GM23338 (cell line): ENCODE measurements around the gene ERP29. TPM values are rescaled to one million over a fixed set of nuclear protein-coding genes. Genes with fewer than 3 reads are reported as not detected.
"Not testable (repeated sequence)": the region's sequence is repeated elsewhere in the genome, so short reads cannot be mapped to it uniquely, and the experiment has no call there.

Experiments
- ATAC-seq: fragments of 200-7000 bp; cut with Tn5 transposase; 3 replicates; pipeline ENCODE4 v1.9.1; 2020
- DNase-seq: peaks from one replicate; pipeline ENCODE4 v3.0.0-alpha.2; 2015; ENCODE audit warnings: low spot score
- H2AFZ ChIP-seq: fragments of 200-600 bp; sonication (generic); 2 replicates; pipeline ENCODE4 v1.8.0; 2016; ENCODE audit warnings: antibody characterized with exemption, mild to moderate bottlenecking, moderate library complexity
- H3F3A ChIP-seq: fragments of 200-600 bp; sonication (generic); replicated peaks from 2 replicates; pipeline ENCODE4 v1.8.0; 2017; ENCODE audit warnings: antibody characterized with exemption, mixed run types, low read depth
- H3K27ac ChIP-seq: fragments of 200-600 bp; sonication (generic); 2 replicates; pipeline ENCODE4 v1.6.1; 2016; ENCODE audit warnings: low read depth
- H3K27me3 ChIP-seq: fragments of 200-600 bp; sonication (generic); 2 replicates; pipeline ENCODE4 v1.8.0; 2016; ENCODE audit warnings: mild to moderate bottlenecking, mixed run types, moderate library complexity; ENCODE audit not compliant: insufficient read depth
- H3K36me3 ChIP-seq: fragments of 200-600 bp; sonication (generic); 2 replicates; pipeline ENCODE4 v1.8.0; 2016; ENCODE audit warnings: mild to moderate bottlenecking; ENCODE audit not compliant: insufficient read depth
- H3K4me1 ChIP-seq: fragments of 200-600 bp; sonication (generic); 2 replicates; pipeline ENCODE4 v1.8.0; 2016; ENCODE audit warnings: mild to moderate bottlenecking, moderate library complexity; ENCODE audit not compliant: insufficient read depth
- H3K4me2 ChIP-seq: fragments of 200-600 bp; sonication (generic); 2 replicates; pipeline ENCODE4 v1.7.1; 2017; ENCODE audit warnings: mixed run types
- H3K4me3 ChIP-seq: fragments of 200-600 bp; sonication (generic); 2 replicates; pipeline ENCODE4 v1.6.1; 2016; ENCODE audit warnings: mixed run types
- H3K79me2 ChIP-seq: fragments of 200-600 bp; sonication (generic); replicated peaks from 2 replicates; pipeline ENCODE4 v1.8.0; 2017; ENCODE audit warnings: mild to moderate bottlenecking; ENCODE audit not compliant: insufficient read depth
- H3K9me2 ChIP-seq: fragments of 200-600 bp; sonication (generic); 2 replicates; pipeline ENCODE4 v1.8.0; 2017; ENCODE audit not compliant: insufficient read depth
- H4K20me1 ChIP-seq: fragments of 200-600 bp; sonication (generic); replicated peaks from 2 replicates; pipeline ENCODE4 v1.8.0; 2017; ENCODE audit warnings: mild to moderate bottlenecking; ENCODE audit not compliant: insufficient read depth
- H3K27ac Mint-ChIP-seq: 2 replicates; pipeline ENCODE4 v1.8.0; 2020; ENCODE audit warnings: inconsistent platforms, mild to moderate bottlenecking, moderate library complexity, mixed read lengths
- H3K27me3 Mint-ChIP-seq: 3 replicates; pipeline ENCODE4 v1.8.0; 2022; ENCODE audit warnings: low read depth, mild to moderate bottlenecking, moderate library complexity, mixed read lengths, inconsistent platforms; ENCODE audit not compliant: insufficient read depth, poor library complexity
- H3K36me3 Mint-ChIP-seq: 3 replicates; pipeline ENCODE4 v1.8.0; 2021; ENCODE audit warnings: low read depth, mild to moderate bottlenecking, inconsistent platforms, moderate library complexity, mixed read lengths
- H3K4me1 Mint-ChIP-seq: 3 replicates; pipeline ENCODE4 v1.8.0; 2020; ENCODE audit warnings: mild to moderate bottlenecking, inconsistent platforms, mixed read lengths
- H3K4me3 Mint-ChIP-seq: 3 replicates; pipeline ENCODE4 v1.8.0; 2021; ENCODE audit warnings: moderate library complexity, mild to moderate bottlenecking, inconsistent platforms, mixed read lengths
- H3K9me3 Mint-ChIP-seq: 3 replicates; pipeline ENCODE4 v1.8.0; 2020; ENCODE audit warnings: moderate library complexity, mild to moderate bottlenecking, inconsistent platforms, mixed read lengths
- CREB1 ChIP-seq: fragments of 250-450 bp; sonication (Bioruptor Pico); IDR thresholded peaks from 2 replicates; pipeline ENCODE4 v1.5.0; 2020; ENCODE audit warnings: low read depth, mild to moderate bottlenecking, moderate library complexity
- EZH2phosphoT487 ChIP-seq: fragments of 200-600 bp; sonication (generic); IDR thresholded peaks from one replicate; pipeline ENCODE4 v1.8.1; 2018; ENCODE audit warnings: antibody characterized with exemption; ENCODE audit not compliant: unreplicated experiment
- JUNB ChIP-seq: IDR thresholded peaks from one replicate; pipeline ENCODE4 v1.6.1; 2016; ENCODE audit warnings: antibody characterized with exemption; ENCODE audit not compliant: unreplicated experiment
- NANOG ChIP-seq: IDR thresholded peaks from 2 replicates; pipeline ENCODE4 v1.6.1; 2016; ENCODE audit warnings: antibody characterized with exemption, borderline replicate concordance
- POLR2AphosphoS5 ChIP-seq: IDR thresholded peaks from 2 replicates; pipeline ENCODE4 v1.6.1; 2016; ENCODE audit warnings: antibody characterized with exemption, low read depth
- REST ChIP-seq: IDR thresholded peaks from one replicate; pipeline ENCODE4 v1.6.1; 2018; ENCODE audit warnings: antibody characterized with exemption; ENCODE audit not compliant: unreplicated experiment
- STAT1 ChIP-seq: IDR thresholded peaks from one replicate; pipeline ENCODE4 v1.6.1; 2016; ENCODE audit warnings: antibody characterized with exemption; ENCODE audit not compliant: unreplicated experiment
- ZNF114 ChIP-seq: fragments of 250-450 bp; sonication (Bioruptor Pico); IDR thresholded peaks from 2 replicates; pipeline ENCODE4 v1.5.0; 2020; ENCODE audit warnings: mild to moderate bottlenecking, moderate library complexity
- polyA plus RNA-seq: library from polyadenylated mRNA; unstranded; fragments of >200 nt; fragmentation: Nextera tagmentation; extraction: Ambion mirVana; gene quantifications from 2 replicates; pipeline ENCODE4 v1.2.1, GENCODE V29; 2016
- total RNA-seq: library from RNA; depleted of rRNA; stranded (reverse); fragments of >200 nt; shearing (Covaris generic); gene quantifications from 2 replicates; pipeline ENCODE4 v1.2.3, GENCODE V29; 2014
- TF ChIP-seq, protein P1 (sequence below), 2 experiments: fragments of 200-600 bp in 1 of 2; sonication (generic) in 1 of 2; conservative IDR thresholded peaks; 2 replicates each; pipeline versions ENCODE4 v1.5.1 to v1.6.1; 2016 to 2017; ENCODE audit warnings: antibody characterized with exemption in 2 of 2, low read depth in 2 of 2, mild to moderate bottlenecking in 2 of 2, moderate library complexity in 1 of 2

ERP29 gene
- total and polyA plus RNA-seq, 2 experiments from 2014 or later: 90.7 to 166 TPM

GRCh38 chr12:111994211-111995111 is 18.8 kb upstream of the ERP29 start:
- not testable (repeated sequence) for H3K4me3 Mint-ChIP-seq, H2AFZ ChIP-seq, H3K9me2 ChIP-seq, H3K27me3 Mint-ChIP-seq, H3K27ac ChIP-seq, H3K79me2 ChIP-seq, H4K20me1 ChIP-seq, H3K9me3 Mint-ChIP-seq, ATAC-seq, H3K36me3 Mint-ChIP-seq, H3F3A ChIP-seq, H3K4me3 ChIP-seq, H3K4me1 ChIP-seq, DNase-seq, H3K36me3 ChIP-seq, H3K4me2 ChIP-seq, H3K27me3 ChIP-seq, H3K4me1 Mint-ChIP-seq
- H3K27ac Mint-ChIP-seq: peak overlapping the region; percentile 33; the same call in 1 of the 2 replicates

- Histone ChIP-seq H3K27me3 (no peaks in the 10 kb centered on the region), H3K36me3 (no peaks in the 10 kb centered on the region), H3K4me3 (no peak overlapping the region), H4K20me1 (no peaks in the 10 kb centered on the region), H3K27ac (no peak overlapping the region), H3K9me2 (no peaks in the 10 kb centered on the region), H3K79me2 (no peaks in the 10 kb centered on the region), H2AFZ (no peak overlapping the region), H3K4me1 (no peaks in the 10 kb centered on the region), H3K4me2 (no peak overlapping the region), H3F3A (no peaks in the 10 kb centered on the region)
- ATAC-seq (no peak), DNase-seq (no peak)
- Mint-ChIP-seq H3K9me3 (no peaks in the 10 kb centered on the region), H3K36me3 (no peaks in the 10 kb centered on the region), H3K4me1 (peaks cover 8% of the 10 kb centered on the region), H3K27ac (0 out of 2 replicates have a peak overlapping the region, but pooled peaks have one; percentile 30), H3K27me3 (peaks cover 2% of the 10 kb centered on the region), H3K4me3 (no peak overlapping the region)
- TF ChIP-seq CREB1 (CRISPR knock-in tag) (no peak), EZH2phosphoT487 (no peak), ZNF114 (no peak), STAT1 (no peak), POLR2AphosphoS5 (no peak), NANOG (no peak), JUNB (no peak), REST (no peak)
- TF ChIP-seq, protein P1, sequence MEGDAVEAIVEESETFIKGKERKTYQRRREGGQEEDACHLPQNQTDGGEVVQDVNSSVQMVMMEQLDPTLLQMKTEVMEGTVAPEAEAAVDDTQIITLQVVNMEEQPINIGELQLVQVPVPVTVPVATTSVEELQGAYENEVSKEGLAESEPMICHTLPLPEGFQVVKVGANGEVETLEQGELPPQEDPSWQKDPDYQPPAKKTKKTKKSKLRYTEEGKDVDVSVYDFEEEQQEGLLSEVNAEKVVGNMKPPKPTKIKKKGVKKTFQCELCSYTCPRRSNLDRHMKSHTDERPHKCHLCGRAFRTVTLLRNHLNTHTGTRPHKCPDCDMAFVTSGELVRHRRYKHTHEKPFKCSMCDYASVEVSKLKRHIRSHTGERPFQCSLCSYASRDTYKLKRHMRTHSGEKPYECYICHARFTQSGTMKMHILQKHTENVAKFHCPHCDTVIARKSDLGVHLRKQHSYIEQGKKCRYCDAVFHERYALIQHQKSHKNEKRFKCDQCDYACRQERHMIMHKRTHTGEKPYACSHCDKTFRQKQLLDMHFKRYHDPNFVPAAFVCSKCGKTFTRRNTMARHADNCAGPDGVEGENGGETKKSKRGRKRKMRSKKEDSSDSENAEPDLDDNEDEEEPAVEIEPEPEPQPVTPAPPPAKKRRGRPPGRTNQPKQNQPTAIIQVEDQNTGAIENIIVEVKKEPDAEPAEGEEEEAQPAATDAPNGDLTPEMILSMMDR (conservative IDR thresholded peaks at IDR 0.05; ENCODE audit: low read depth in 2 of 2): no peak
Observed at GRCh38 chr12:111995782-111996480, 17.3 kb upstream of the ERP29 start.
